OCI-LY1 (cell line): ENCODE measurements around the gene KCNIP4.

Experiments used
- H2AFZ ChIP-seq: fragments of 200-600 bp; sonication (generic), shearing (Covaris generic); 2 replicates; pipeline ENCODE4 v1.6.0; 2014; ENCODE audit warnings: antibody characterized with exemption, mild to moderate bottlenecking, low read length
- H3F3A ChIP-seq: fragments of 200-600 bp; sonication (generic), shearing (Covaris generic); 2 replicates; pipeline ENCODE4 v1.6.0; 2014; ENCODE audit warnings: mild to moderate bottlenecking, antibody characterized with exemption, low read length, moderate library complexity; ENCODE audit not compliant: insufficient read depth
- H3K27ac ChIP-seq: fragments of 200-600 bp; sonication (generic); 2 replicates; pipeline ENCODE4 v1.5.1; 2014; ENCODE audit warnings: low read length, mixed run types, mild to moderate bottlenecking, low read depth; ENCODE audit not compliant: poor library complexity, severe bottlenecking
- H3K27me3 ChIP-seq: fragments of 200-600 bp; sonication (generic); 2 replicates; pipeline ENCODE4 v1.6.0; 2014; ENCODE audit warnings: antibody characterized with exemption, mild to moderate bottlenecking, low read length, moderate library complexity; ENCODE audit not compliant: insufficient read depth
- H3K36me3 ChIP-seq: fragments of 200-600 bp; sonication (generic); 2 replicates; pipeline ENCODE4 v1.6.1; 2014; ENCODE audit warnings: mild to moderate bottlenecking, antibody characterized with exemption, low read length, moderate library complexity, mixed read lengths; ENCODE audit not compliant: insufficient read depth
- H3K4me1 ChIP-seq: fragments of 200-600 bp; sonication (generic); 2 replicates; pipeline ENCODE4 v1.5.1; 2014; ENCODE audit warnings: mild to moderate bottlenecking, low read length, moderate library complexity; ENCODE audit not compliant: insufficient read depth, severe bottlenecking
- H3K4me2 ChIP-seq: fragments of 200-600 bp; sonication (generic), shearing (Covaris generic); 2 replicates; pipeline ENCODE4 v1.6.1; 2014; ENCODE audit warnings: low read length
- H3K4me3 ChIP-seq: fragments of 200-600 bp; sonication (generic); 2 replicates; pipeline ENCODE4 v1.5.1; 2014; ENCODE audit warnings: low read length, low read depth, mild to moderate bottlenecking, mixed read lengths; ENCODE audit not compliant: poor library complexity, severe bottlenecking
- H3K79me2 ChIP-seq: fragments of 200-600 bp; shearing (Covaris generic); 2 replicates; pipeline ENCODE4 v1.6.1; 2016; ENCODE audit warnings: mixed run types, low read length, mixed read lengths; ENCODE audit not compliant: insufficient read depth
- H3K9ac ChIP-seq: fragments of 200-600 bp; sonication (generic), shearing (Covaris generic); 2 replicates; pipeline ENCODE4 v1.6.1; 2014; ENCODE audit warnings: mild to moderate bottlenecking, low read length, mixed read lengths
- H3K9me2 ChIP-seq: fragments of 200-600 bp; sonication (generic), shearing (Covaris generic); 2 replicates; pipeline ENCODE4 v1.6.1; 2014; ENCODE audit warnings: low read depth, mild to moderate bottlenecking, low read length, mixed read lengths
- H3K9me3 ChIP-seq: fragments of 200-600 bp; shearing (Covaris generic); 2 replicates; pipeline ENCODE4 v1.6.1; 2014; ENCODE audit warnings: low read length, mixed read lengths
- H4K20me1 ChIP-seq: fragments of 200-600 bp; sonication (generic), shearing (Covaris generic); 2 replicates; pipeline ENCODE4 v1.6.0; 2016; ENCODE audit warnings: mild to moderate bottlenecking, low read length; ENCODE audit not compliant: insufficient read depth
- EZH2 ChIP-seq: fragments of 200-600 bp; sonication (generic), shearing (Covaris generic); IDR thresholded peaks from 2 replicates; pipeline ENCODE4 v1.8.0; 2017; ENCODE audit warnings: borderline replicate concordance, mixed run types, mild to moderate bottlenecking, antibody characterized with exemption, low read length, moderate library complexity, mixed read lengths
- TF ChIP-seq, protein P1 (sequence below): fragments of 200-600 bp; sonication (generic), shearing (Covaris generic); IDR thresholded peaks from 2 replicates; pipeline ENCODE4 v1.5.1; 2017; ENCODE audit warnings: mild to moderate bottlenecking, antibody characterized with exemption, low read length, moderate library complexity, mixed read lengths

The KCNIP4 gene

DNA sequence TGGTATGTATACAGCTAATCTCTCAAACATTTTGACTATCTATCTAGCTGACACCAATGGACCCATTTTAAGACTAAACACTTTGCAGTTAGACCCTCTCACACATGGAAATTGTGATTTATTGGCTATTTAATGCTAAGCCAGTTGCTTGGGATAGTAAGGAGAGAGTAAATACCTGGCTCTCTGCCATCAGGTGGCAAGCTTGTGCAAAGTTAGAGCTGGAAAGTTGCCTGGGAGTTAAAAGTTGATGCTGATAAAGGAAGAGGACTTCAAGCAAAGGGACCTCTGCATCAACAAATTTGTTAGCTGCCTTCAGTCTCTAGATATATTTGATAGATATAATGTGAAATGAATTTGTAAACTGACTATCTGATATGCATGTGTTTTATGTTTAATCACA lies 1187.2 kb downstream of the KCNIP4 start:
- no peaks in the 10 kb centered on the region for H3K27me3 ChIP-seq
- H3K4me1 ChIP-seq: no peaks in the 10 kb centered on the region
- H3K36me3 ChIP-seq: no peaks in the 10 kb centered on the region
- TF ChIP-seq, protein P1, sequence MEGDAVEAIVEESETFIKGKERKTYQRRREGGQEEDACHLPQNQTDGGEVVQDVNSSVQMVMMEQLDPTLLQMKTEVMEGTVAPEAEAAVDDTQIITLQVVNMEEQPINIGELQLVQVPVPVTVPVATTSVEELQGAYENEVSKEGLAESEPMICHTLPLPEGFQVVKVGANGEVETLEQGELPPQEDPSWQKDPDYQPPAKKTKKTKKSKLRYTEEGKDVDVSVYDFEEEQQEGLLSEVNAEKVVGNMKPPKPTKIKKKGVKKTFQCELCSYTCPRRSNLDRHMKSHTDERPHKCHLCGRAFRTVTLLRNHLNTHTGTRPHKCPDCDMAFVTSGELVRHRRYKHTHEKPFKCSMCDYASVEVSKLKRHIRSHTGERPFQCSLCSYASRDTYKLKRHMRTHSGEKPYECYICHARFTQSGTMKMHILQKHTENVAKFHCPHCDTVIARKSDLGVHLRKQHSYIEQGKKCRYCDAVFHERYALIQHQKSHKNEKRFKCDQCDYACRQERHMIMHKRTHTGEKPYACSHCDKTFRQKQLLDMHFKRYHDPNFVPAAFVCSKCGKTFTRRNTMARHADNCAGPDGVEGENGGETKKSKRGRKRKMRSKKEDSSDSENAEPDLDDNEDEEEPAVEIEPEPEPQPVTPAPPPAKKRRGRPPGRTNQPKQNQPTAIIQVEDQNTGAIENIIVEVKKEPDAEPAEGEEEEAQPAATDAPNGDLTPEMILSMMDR: no peak
- no peak for TF ChIP-seq EZH2
- H4K20me1 ChIP-seq: no peaks in the 10 kb centered on the region
- no peak overlapping the region for H3K4me3 ChIP-seq
- no peak overlapping the region for H2AFZ ChIP-seq
- no peaks in the 10 kb centered on the region for H3K79me2 ChIP-seq
- H3K4me2 ChIP-seq: no peak overlapping the region
- no peaks in the 10 kb centered on the region for H3F3A ChIP-seq
- no peak overlapping the region for H3K9ac ChIP-seq
- no peak overlapping the region for H3K27ac ChIP-seq
- no peaks in the 10 kb centered on the region for H3K9me3 ChIP-seq
- H3K9me2 ChIP-seq: no peaks in the 10 kb centered on the region

DNA sequence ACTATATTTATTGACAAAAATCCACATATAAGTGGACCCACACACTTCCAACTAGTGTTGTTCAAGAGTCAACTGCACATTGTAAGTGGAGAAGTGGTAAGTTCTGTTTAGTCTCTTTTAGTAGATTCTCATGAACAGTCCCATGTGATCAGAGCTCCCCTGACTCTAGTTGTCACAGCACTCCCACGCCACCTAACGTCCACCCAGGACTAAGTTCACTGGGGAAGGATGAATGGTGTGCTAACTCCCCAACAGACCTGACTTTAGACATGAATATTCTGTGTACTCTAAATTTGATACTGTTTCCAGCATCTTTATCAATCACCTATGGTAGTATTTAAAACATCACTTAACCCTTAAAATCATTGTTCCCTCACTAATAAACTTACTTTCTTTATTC lies 1188.5 kb downstream of the KCNIP4 start:
- Histone ChIP-seq H3K27me3 (no peaks in the 10 kb centered on the region), H3K36me3 (no peaks in the 10 kb centered on the region), H3K27ac (no peak overlapping the region), H3K9ac (no peak overlapping the region), H3K4me1 (no peaks in the 10 kb centered on the region), H3K79me2 (no peaks in the 10 kb centered on the region), H3F3A (no peaks in the 10 kb centered on the region), H4K20me1 (no peaks in the 10 kb centered on the region), H3K4me2 (no peak overlapping the region), H2AFZ (no peak overlapping the region), H3K9me3 (no peaks in the 10 kb centered on the region), H3K9me2 (no peaks in the 10 kb centered on the region), H3K4me3 (no peak overlapping the region)
- no peak for TF ChIP-seq EZH2
- TF ChIP-seq, protein P1: peak; percentile 38

DNA sequence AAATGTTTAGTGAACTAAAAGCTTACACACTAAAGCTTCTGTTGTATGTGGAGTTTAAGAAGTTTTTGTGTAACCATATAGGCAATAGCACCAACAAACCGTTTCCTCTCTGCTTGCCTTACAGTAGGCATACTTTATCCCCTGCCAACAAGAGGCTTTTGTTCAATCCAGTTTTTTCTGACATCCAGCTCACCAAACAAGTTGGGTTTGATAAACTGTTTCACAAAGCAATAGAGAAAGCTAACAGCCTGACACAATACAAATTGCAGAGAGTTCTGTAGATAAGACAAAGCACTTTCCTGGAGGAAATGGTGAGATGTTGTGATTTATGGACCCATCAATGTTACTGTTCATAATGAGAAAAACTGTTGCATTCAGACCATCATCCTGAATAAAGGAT lies 1194.5 kb downstream of the KCNIP4 start:
- Histone ChIP-seq H3K36me3 (no peaks in the 10 kb centered on the region), H3K4me3 (no peak overlapping the region), H3K4me1 (no peaks in the 10 kb centered on the region), H4K20me1 (no peaks in the 10 kb centered on the region), H3K9ac (no peak overlapping the region), H3K9me2 (no peaks in the 10 kb centered on the region), H3K9me3 (no peaks in the 10 kb centered on the region), H3K4me2 (no peak overlapping the region), H3K79me2 (no peaks in the 10 kb centered on the region), H3F3A (no peaks in the 10 kb centered on the region), H2AFZ (no peak overlapping the region), H3K27me3 (no peaks in the 10 kb centered on the region), H3K27ac (no peak overlapping the region)
- TF ChIP-seq, protein P1: no peak
- TF ChIP-seq EZH2: no peak
